Right hindlimb (tissue), 1 donor: ENCODE measurements around the gene PTRH1.
A peak's percentile ranks its signal among the peaks of the same experiment; 100 is the strongest.

Experiments
- DNase-seq: peaks from one replicate; pipeline ENCODE4 v3.0.0-alpha.2; 2018

PTRH1 gene

DNA sequence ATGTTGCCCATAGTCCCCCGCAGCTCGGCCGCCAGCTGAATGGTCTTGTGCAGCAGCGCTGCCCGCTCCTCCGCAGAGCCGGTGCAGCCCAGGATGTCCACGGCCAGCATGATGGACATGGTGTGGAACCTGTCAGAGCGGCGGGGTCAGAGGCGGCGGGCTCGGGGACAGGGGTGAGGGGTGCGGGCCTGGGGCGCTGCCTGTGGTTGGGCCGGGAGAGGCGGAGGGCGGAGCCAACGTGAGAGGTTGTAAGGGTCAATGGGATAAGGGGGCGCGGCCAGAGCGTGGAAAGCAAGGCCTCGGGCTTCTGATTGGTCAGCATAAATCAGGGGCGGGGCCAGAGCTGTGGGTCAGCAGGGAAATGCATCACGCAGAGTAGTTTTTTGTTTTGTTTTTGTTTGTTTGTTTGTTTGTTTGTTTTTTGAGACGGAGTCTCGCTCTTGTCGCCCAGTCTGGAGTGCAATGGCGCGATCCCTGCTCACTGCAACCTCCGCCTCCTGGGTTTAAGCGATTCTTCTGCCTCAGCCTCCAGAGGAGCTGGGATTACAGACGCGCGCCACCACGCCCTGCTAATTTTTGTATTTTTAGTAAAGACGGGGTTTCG is 26.5 kb upstream of the PTRH1 start:
- DNase-seq: peak; percentile 58

DNA sequence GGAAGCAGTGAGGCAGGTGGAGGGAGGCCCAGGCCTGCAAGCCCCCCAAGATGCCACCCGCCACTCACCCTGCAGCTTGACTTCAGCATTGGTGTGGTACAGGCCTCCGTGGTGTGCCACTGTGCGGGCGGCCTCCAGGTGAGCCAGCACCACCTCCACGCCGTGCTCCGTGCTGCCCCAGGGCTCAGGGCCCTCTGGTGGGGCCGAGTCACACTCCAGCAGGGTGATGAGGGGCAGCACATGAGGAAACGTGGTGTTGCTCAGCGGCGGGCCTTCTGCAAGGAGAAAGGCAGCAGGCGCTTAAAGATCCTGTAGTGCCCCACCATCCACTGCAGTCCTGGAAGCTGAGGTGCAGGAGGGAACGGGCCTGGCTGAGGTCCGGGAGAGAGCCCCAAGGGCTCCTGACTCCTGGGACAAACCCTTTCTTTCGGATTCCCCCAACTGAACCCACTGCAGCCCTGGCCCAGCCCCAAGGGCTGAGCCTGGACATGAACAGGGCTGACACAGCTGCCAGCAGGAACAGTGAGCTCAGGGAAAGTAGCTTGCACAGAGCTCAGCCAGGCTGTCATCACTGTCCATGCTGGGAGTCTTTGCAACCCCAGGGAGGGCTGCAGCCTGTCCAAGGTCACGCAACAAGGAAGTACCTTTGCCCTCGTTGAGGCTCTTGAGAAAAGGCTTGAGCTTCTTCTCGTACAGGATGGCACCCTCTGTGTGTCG is 24.3 kb upstream of the PTRH1 start:
- DNase-seq: no peak

DNA sequence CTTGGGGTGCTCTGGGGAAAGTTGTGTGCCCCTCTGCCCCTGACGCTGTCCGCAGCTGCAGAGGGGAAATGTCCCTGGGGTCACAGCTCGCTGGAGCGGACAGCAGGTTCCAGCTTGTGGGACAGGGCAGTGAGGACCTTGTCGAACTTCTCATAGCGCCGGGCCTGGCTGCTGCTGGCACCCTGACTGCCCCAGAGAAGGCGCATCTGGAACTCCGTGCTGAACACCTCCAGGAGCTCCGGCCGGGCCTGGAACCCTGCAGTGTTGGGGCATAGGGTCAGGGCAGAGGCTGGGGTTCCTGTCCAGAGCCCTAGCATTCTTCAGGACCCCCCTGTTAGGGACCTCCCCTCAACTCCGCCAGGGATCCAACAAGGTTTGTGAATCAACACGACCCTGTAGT is 23.2 kb upstream of the PTRH1 start:
- no peak for DNase-seq

DNA sequence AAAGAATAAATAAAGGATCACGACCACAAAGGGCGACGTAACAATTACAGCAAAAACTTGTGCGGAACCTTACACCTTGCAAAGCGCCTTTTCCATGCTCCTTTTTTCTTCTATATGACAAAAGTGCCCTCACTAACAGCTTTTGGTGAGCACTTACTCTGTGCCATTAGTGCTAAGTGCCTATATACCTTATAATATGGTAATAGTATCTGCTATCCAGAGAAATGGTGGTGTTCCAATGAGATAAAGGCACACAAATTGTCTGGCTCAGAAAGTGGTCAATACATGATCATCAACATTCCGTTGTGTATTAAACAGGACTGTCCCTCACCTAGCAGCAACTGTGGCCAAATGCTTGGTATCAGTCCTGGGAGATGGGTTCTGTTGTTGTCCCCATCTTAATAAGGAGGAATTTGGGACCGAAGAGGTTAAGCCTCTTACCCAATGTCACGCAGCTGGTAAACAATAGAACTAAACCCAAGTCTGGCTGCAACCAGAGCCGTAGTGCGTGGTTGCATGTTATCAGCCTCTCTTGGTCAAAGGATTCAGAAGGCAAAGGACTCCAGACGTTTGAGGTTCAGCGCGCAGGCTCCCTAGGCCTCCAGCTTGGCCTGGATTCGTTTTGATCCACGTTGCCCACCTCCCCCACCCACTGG is 20.2 kb upstream of the PTRH1 start:
- DNase-seq: no peak

DNA sequence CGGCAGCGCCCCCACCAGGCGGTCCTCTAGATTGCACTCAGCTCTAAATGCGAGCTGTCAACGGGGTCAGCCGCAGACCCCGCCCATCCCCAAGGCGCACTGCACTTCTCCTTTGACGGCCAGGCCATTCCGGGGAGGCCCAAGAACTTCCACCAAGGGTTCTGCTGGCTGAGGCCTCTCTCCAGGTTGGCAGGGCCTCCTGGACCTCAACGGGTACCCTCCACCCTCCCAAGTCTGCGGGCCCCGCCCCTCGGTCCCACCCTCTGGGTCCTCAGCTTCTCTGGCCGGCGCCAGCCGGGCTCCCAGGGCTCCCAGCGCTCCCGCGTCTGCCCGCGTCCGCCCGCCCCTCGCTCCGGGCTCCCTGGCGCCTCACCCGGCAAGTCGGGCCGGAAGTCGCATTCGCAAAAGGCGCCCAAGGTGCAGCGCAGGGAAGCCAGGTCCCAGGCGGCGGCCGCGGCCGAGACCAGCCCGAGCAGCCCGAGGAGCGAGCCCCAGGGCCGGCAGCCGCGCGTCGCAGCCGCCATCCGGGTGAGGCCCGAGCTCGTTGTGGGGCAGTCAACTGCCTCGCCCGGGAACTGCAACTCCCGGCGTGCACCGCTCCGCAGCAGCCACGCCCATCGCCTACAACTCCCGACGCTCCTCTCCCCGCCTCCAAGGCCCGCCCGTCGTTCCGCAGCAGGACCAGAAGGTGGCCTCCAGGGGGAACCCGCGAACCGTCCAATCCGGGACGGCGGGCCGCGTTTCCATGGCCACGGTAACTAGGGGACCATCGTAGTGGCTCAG is 19.5 kb upstream of the PTRH1 start, which contains the start of gene TOR2A:
TSS of gene TOR2A (minus strand) at position 548 of the 783 bp plus-strand sequence. CDS start at position 524, 24 bp downstream.
- DNase-seq: peak; percentile 99

DNA sequence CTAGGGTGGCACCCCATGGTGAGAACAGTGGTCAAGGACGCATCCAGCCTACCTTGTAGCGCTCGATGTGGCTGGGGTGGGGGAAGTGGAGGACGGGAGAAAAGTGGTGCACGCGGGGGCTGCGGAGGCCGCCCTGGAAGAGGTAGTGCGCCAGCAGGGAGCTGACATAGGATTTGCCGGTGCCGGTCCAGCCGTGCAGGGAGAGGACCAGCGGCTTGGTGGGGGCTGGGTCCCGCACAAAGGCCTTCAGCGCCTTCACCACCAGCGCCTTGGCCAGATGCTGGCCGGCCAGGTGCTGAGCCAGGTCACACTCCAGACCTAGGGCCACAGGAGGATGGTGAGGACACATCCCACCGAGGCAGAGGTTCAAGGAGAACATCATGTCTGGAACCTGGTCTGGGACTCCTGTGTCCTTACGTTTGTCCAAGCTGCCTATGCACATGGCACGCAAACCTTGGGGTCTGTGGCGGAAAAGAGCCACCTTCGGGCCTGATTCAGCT is 18.8 kb upstream of the PTRH1 start:
- DNase-seq: no peak

DNA sequence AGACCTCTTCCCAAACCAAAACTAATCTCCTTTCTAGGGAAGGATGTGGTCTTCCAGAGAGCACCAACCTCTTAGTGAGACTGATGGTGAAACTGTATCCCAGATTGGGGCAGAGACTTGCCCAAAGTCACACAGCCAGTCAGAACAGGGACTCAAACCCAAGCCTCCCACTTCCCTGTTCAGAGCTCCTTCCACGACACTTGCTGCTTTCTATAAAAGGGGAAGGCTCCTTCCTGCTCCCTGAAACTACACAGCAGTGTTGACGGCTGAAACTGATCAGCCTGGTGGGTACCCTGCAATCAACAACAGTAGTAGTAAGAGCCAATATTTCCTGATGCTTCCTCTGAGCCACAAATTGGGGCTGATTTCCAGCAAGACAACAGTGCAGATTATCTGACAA is 18.2 kb upstream of the PTRH1 start:
- no peak for DNase-seq

DNA sequence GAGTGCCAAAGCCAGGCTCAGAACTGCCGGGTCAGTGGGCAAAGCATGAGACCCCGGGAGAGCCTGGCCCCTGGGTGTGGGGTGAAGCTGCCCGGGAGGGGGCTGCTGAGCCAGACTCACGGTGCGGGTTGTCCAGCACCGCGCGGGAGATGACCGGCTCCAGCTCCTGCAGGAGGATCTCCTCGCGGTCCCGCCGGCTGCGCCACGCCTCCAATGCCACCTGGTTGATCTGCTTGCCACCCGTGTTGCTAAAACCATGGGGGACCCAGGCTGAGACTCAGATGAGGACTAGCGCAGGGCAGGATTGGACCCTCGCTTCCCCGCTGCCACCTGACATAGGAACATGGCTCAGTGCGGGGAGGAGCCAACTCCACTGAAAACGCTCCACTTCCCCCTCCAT is 17.0 kb upstream of the PTRH1 start:
- DNase-seq: peak; percentile 15

DNA sequence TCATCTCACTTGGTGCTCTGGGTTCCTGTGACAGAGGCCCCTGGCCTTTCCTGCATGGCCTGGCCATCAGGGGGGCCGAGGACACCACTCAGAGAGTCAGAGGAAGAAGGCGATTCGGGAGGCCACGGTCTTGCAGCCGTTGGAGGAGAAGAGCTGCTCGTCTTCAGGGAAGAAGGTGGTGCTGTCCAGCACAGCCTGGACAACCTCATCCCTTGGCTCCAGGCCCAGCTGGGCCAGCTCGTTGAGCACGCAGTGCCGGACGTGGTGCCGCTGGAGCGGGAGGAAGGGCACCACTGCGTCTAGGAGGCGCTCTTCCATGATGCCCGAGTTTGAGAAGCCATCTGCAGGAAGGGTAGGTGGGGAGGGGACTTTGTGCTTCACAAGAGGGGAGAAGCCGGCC is 16.5 kb upstream of the PTRH1 start:
- DNase-seq: no peak

DNA sequence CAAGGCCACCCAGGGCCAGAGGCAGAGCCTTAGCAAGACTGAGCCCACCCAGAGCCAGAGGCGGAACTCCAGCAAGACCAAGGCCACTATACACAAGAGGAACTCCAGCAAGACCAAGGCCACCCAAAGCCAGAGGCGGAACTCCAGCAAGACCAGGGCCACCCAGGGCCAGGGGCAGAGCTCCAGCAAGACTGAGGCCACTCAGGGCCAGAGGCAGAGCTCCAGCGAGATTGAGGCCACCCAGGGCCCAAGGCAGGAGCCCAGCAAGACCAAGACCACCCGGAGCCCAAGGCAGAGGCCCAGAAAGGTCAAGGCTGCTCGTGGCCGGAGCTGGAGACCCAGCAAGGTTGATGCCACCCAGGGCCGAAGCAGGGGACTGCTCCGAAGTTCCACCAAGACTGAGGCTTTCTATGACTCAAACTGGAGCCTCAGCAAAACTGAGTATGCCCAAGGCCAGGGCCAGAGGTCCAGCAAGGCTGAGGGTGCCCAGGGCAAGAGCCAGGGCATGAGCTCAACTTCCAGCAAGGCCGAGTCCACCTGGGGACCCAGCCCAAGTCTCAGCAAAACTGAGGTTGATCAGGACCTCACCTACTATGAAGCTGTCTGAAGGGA is 15.4 kb upstream of the PTRH1 start:
- DNase-seq: no peak

DNA sequence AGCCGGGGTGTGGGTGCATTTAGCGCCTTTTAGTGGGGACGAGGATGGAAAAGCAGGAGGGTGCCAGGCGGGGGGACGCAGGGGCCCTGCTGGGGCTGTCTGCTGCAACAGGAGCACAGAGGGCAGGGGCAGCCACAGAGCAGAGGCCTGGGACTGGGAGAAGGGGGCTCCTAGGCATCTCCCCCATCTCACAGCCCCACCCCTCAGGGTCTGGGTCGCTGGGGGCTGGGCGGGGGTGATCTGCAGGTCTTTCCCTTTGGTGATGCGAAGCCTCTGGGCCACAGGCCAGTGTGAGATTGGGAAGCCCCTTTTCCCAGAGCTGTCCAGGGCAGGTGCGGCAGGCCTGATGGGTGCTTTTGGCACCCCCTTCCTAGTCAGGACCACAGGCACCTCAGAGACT is 14.8 kb upstream of the PTRH1 start:
- no peak for DNase-seq

DNA sequence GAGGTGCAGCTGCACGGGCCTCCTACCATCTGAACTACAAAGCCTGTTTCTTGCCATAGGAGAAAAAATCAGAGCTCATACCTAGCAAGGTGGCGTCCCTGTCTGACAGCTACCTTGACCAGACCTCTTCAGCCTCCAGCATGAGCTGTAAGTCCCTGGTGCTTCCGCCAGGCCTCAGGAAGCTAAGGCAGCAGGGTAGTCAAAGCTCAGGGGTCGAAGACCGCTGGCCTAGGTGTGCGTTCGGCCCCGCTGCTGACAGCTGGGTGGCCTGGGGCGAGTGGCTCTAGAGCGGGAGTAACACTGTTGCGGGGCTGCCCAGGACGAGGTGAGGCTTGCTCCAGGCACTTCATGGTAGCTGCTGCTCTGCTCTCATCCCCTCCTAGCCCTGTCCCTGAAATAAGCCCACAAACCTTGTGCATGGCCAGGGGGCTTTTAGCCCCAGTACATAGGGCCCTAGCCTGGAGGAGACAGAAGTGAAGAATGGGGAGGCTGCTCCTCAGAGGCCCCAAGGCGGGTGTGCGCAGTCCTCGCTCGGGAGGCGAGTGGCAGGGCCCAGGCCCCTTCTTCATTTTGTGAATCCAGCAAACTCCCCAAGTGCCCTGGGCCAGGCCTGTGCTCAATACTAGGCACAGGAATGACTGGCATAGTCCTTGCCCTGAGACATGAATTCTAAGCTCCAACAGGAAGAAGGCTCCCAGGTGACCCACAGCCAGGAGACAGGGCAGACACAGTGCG is 14.2 kb upstream of the PTRH1 start:
- DNase-seq: no peak

DNA sequence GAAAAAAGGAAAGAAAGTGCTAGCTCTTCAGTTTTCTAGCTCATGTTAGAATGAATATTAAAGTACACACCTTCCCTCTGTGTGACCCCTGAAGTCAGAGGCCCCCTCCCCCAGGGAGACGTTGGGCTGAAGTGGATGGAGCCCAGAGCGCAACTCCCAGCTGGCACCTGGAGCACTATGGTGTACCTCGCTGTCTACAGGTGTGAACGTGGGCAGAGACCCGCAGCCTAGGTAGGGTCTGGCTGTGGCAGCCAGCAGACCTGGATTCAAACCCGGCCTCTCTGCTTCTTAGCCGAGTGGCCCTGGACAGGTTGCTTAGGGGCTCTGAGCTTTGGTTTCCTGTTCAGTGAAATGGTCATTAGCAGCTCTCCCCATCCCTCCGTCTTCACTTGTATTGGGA is 13.3 kb upstream of the PTRH1 start:
- DNase-seq: no peak

DNA sequence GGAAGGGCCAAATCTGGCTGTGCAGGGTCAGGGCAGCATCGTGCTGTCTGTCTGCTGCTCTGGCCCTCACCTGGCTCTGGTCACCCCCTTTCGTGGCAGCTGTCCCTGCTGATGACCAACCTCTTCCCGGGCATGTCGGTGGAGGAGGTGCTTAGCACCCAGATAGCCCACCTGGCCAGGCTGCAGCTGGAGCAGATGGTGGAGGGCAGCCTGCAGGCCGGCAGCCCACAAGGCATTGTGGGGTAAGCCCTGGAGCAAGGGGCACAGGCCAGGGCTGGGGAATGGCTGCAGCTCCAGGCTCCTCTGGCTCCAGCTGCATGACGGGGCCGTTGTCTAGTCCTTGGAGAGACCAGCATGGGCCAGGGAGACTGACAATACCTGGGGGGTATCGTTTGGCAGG is 11.4 kb upstream of the PTRH1 start:
- peak; percentile 15 for DNase-seq

DNA sequence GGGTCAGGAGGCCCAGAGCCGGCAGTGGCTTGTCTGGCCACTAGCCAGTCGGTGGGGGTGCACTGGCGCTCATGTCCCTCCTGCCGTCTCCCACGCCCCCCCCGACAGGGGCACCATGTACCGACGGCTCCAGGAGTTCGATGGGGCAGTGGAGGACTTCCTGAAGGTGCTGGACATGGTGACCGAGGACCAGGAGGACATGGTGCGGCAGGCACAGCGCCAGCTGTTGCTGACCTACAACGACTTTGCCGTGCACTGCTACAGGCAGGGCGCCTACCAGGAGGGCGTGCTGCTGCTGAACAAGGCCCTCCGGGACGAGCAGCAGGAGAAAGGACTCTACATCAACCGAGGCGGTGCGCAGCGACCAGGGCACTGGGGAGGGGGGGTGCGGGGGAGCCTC is 8.5 kb upstream of the PTRH1 start:
- DNase-seq: no peak

DNA sequence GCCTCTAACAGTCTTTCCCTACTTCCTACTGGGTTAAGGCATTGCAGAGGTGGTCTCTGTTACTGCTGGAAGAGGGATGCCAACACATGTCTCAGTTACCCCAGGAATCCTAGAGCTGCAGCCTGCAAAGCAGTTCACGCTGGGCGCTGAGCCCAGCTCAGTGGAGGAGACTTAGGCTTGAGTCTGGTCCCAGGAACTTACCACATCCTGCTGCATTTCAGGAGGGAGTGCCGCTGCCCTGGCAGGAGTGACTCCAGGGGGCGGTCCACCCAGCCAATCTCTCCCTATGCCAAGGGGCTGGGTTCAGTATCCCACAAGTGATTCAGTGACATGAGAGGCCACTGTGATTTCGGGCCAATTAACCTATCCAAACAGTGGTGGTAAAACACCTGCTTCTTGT is 8.0 kb upstream of the PTRH1 start:
- DNase-seq: no peak

DNA sequence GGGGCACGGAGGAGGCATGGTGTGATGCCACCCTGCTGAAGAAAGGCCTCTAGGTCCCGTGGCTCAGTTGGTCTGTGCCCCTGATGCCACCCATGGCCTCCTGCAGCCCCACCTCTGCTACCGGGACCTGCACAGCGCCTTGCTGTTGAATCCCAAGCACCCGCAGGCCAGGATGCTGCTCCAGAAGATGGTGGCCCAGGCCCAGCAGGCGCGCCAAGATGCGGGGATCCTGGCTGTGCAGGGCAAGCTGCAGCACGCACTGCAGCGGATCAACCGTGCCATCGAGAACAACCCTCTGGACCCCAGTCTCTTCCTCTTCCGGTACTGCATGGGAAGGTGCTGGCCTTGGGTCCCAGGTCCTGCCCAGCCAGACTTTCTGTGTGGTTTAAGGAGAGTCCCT is 7.5 kb upstream of the PTRH1 start:
- DNase-seq: no peak

DNA sequence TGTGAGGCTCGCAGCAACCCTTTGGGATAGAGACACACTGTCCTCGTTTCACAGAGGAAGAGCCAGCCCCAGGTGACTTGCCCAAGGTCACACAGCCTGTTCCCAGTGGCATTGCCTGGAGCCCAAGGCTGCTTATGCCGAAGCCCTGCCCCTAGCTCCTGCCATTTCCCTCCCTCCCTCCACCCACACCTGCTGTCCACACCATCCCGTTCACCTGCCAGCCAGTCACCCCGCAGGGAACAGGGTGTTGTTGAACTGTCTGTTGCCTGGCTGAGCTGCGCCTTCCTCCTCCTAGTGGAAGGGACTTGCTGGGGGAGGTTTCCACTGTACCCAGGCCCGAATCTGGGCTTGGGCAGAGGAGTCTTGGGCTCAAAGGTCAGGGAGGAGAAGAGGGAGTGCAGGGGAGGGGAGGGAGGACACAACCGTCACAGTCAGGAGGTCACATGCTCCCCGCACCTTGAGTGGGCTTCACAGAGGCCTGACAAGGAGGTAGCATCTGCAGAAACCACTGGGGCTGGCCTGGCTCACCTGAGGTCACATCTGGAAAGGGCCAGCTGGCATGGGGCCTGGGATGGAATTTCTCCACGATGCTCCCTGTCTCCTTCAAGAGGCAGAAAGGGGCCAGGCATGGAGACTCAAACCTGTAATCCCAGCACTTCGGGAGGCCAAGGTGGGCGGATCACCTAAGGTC is 6.7 kb upstream of the PTRH1 start:
- no peak for DNase-seq

DNA sequence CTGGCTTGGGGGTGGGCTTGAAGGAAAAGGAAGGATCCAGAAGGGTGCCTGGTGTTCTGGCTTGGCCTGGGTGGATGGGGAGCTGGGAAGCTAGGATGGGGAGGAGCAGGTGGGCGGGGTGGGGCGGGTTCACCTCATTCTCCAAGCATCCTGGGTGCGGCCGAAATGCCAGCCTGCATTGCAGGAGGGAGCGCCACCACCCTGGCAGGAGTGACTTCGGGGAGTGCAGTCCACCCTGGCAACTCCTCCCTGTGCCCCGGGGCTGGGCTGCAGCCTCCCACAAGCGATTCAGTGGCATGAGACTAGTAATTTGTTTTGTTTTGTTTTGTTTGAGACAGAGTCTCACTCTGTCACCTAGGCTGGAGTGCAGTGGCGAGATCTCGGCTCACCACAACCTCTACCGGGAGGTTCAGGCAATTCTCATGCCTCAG is 5.9 kb upstream of the PTRH1 start:
- no peak for DNase-seq

DNA sequence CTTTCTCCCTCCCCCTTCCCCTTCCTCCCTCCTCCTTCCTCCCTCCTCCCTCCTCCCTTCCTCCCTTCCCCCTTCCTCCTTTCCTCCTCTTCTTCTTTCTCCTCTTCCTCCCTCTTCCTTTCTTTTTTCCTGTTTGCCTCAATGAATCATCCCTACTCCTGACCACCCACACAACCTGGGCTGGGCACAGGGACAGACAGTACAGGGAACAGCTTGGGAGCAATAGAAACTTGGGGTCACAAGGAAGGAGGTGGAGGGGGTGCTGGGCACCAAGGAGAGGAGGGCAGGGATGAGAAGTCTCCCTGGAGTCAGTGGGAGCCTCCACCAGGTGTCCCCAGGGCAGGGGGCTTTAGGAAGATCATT is 5.4 kb upstream of the PTRH1 start:
- DNase-seq: no peak

DNA sequence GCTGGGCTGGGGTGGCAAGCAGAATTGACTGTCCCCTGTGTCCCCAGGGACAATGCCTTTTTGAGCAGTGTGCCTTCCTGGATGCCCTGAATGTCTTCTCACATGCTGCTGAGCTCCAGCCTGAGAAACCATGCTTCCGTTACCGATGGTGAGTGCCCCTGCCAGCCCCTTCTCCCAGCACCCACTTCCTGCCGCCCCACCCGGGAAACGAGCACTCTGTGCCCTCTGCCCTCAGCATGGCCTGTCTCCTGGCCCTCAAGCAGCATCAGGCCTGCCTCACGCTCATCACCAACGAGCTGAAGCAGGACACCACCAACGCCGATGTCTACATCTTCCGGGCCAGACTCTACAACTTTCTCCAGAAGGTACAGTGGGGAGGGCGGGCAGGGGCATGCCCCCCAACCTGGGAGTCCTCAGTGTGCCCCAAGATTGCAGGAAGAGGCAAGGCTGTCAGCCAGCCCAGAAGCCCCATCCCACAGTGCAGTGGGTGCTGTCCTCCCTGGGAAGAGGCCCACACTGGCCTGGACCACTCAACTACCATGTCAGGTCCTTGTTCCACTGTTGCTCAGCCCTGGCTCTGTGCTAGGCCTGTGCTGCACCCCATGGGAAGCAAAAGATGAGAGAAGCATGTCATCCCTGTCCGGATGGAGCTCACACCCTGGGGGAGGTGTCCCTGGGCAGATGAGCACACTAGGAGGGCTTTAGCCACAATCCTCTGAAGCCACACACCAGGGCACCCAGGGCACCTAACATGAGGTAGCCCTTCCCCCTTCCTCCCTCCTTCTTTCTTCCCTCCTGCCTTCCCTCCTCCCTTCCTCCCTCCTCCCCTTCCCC is 4.8 kb upstream of the PTRH1 start:
- no peak for DNase-seq
